Natural killer cell (primary cell): ENCODE data around the gene PANK2. TPM values are rescaled to one million over a fixed set of nuclear protein-coding genes. Genes with fewer than 3 reads are reported as not detected.

Source experiments
- ATAC-seq, 3 donors: fragments of 150-1000 bp in 2 of 3; fragments of 200-7000 bp in 1 of 3; cut with Tn5 transposase; 1 replicate in 1 of 3; 2 replicates in 2 of 3; pipeline ENCODE4 v1.10.0; 2021; ENCODE audit warnings: mild to moderate bottlenecking in 2 of 3, moderate library complexity in 2 of 3
- DNase-seq, 2 donors: peaks; one replicate each; pipeline versions ENCODE4 v3.0.0 to v3.0.0-alpha.2; 2013 to 2021; ENCODE audit warnings: mixed read lengths in 1 of 2
- H3K27ac ChIP-seq: one replicate; pipeline ENCODE4 v1.5.1; 2013; ENCODE audit warnings: mild to moderate bottlenecking, low read length
- H3K27me3 ChIP-seq: one replicate; pipeline ENCODE4 v1.6.1; 2013; ENCODE audit warnings: low read length; ENCODE audit not compliant: control insufficient read depth, insufficient read depth
- H3K36me3 ChIP-seq: one replicate; pipeline ENCODE4 v1.6.1; 2013; ENCODE audit warnings: low read length; ENCODE audit not compliant: control insufficient read depth, insufficient read depth
- H3K4me1 ChIP-seq: one replicate; pipeline ENCODE4 v1.6.1; 2013; ENCODE audit warnings: low read length; ENCODE audit not compliant: control insufficient read depth, insufficient read depth
- H3K4me3 ChIP-seq: one replicate; pipeline ENCODE4 v1.5.1; 2013; ENCODE audit warnings: low read length
- H3K9me3 ChIP-seq: one replicate; pipeline ENCODE4 v1.6.1; 2013; ENCODE audit warnings: low read length; ENCODE audit not compliant: control insufficient read depth, insufficient read depth
- H3K27ac Mint-ChIP-seq, 2 donors: one replicate each; pipeline ENCODE4 v1.8.0; 2022; ENCODE audit warnings: mild to moderate bottlenecking in 2 of 2, mixed read lengths in 2 of 2, moderate library complexity in 1 of 2
- H3K27me3 Mint-ChIP-seq, 2 donors: one replicate each; pipeline ENCODE4 v1.8.0; 2022; ENCODE audit warnings: low read depth in 2 of 2, mixed read lengths in 2 of 2
- H3K36me3 Mint-ChIP-seq: one replicate; pipeline ENCODE4 v1.8.0; 2022; ENCODE audit warnings: mixed read lengths
- H3K4me1 Mint-ChIP-seq, 2 donors: one replicate each; pipeline ENCODE4 v1.8.0; 2022; ENCODE audit warnings: mixed read lengths in 2 of 2
- H3K4me3 Mint-ChIP-seq: one replicate; pipeline ENCODE4 v1.8.0; 2022; ENCODE audit warnings: mild to moderate bottlenecking, moderate library complexity, mixed read lengths
- H3K9me3 Mint-ChIP-seq, 2 donors: one replicate each; pipeline ENCODE4 v1.8.0; 2022; ENCODE audit warnings: mixed read lengths in 2 of 2
- WGBS: methylation state at CpG from one replicate; pipeline ENCODE4 v1.1.7; 2013; ENCODE audit warnings: missing lambda C conversion rate; ENCODE audit not compliant: insufficient coverage; 5-methylcytosine and 5-hydroxymethylcytosine counted together
- intact Hi-C: fragments of 100-400 bp; cut with micrococcal nuclease; formaldehyde crosslinking; loops from one replicate; pipeline ENCODE4 v1.14.2; 2022
- total RNA-seq, 4 donors: library from RNA; stranded (reverse); fragments of 120-200 nt in 1 of 4; gene quantifications; one replicate each; pipeline versions ENCODE4 v1.2.3 to v1.2.4, GENCODE V29; 2013 to 2022
- TF ChIP-seq, protein P1 (sequence below): fragments of 200-600 bp; IDR thresholded peaks from one replicate; pipeline ENCODE4 v1.8.0; 2022; ENCODE audit warnings: antibody characterized with exemption

PANK2 gene
- total RNA-seq, 3 donors from 2014 or later (not counting 1 experiment from before 2014, with no cell fraction given), result 50.5 to 74.3 (median 61.3) TPM

DNA sequence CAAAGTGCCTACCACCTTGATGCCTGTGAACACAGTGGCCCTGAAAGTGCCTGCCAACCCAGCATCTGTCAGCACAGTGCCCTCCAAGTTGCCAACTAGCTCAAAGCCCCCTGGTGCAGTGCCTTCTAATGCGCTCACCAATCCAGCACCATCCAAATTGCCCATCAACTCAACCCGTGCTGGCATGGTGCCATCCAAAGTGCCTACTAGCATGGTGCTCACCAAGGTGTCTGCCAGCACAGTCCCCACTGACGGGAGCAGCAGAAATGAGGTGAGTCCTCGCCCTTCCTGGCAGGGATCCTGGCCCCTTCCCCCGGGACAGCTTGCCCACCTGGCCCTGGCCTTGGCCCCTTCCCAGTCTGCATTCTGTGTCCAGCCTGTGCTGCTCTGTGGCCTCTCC lies 24.7 kb upstream of the PANK2 start:
- peaks cover 63% of the 10 kb centered on the region for H3K36me3 ChIP-seq
- intact Hi-C loops, result no loop called here
- DNase-seq (no peak), ATAC-seq (no peak)
- Mint-ChIP-seq H3K4me3 (no peak overlapping the region), H3K27ac (no peak overlapping the region), H3K27me3 (no peaks in the 10 kb centered on the region), H3K36me3 (no peaks in the 10 kb centered on the region), H3K9me3 (no peaks in the 10 kb centered on the region), H3K4me1 (peaks cover 0 to 4% of the 10 kb centered on the region in 2 donors)
- no peaks in the 10 kb centered on the region for H3K27me3 ChIP-seq
- H3K4me3 ChIP-seq, result no peak overlapping the region
- no peaks in the 10 kb centered on the region for H3K9me3 ChIP-seq
- WGBS, result 95% methylated on average over 5 of the region's 5 CpGs
- H3K27ac ChIP-seq, result no peak overlapping the region
- TF ChIP-seq, protein P1, sequence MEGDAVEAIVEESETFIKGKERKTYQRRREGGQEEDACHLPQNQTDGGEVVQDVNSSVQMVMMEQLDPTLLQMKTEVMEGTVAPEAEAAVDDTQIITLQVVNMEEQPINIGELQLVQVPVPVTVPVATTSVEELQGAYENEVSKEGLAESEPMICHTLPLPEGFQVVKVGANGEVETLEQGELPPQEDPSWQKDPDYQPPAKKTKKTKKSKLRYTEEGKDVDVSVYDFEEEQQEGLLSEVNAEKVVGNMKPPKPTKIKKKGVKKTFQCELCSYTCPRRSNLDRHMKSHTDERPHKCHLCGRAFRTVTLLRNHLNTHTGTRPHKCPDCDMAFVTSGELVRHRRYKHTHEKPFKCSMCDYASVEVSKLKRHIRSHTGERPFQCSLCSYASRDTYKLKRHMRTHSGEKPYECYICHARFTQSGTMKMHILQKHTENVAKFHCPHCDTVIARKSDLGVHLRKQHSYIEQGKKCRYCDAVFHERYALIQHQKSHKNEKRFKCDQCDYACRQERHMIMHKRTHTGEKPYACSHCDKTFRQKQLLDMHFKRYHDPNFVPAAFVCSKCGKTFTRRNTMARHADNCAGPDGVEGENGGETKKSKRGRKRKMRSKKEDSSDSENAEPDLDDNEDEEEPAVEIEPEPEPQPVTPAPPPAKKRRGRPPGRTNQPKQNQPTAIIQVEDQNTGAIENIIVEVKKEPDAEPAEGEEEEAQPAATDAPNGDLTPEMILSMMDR, result no peak
- no peaks in the 10 kb centered on the region for H3K4me1 ChIP-seq

DNA sequence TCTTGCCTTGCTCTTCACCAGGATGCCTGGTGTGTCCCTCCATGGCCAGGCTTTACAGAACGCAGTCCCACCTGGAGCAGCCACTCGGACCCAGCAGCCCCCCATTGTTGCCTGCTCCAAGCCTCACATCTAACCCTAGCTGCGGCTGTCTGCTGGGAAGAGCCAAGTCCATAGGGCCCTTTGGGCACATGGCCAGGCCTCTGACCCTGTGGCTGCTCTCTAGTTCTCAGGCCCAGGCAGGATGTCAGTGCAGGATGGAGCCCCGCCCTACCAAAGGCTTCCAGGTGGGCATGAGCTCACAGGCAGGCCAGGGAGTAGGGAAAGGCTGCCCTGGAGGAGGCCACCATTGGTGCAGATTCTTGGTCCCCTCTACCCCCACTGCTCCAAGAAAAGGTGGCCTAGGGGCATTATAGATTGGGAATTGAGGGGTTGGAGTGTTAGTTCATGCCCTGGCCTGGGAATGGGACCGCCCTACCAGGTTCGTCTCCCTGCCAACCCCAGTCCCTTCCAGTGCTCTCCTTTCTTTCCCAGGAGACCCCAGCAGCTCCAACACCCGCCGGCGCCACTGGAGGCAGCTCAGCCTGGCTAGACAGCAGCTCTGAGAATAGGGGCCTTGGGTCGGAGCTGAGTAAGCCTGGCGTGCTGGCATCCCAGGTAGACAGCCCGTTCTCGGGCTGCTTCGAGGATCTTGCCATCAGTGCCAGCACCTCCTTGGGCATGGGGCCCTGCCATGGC lies 23.9 kb upstream of the PANK2 start:
- Mint-ChIP-seq H3K9me3 (no peaks in the 10 kb centered on the region), H3K36me3 (no peaks in the 10 kb centered on the region), H3K27me3 (no peaks in the 10 kb centered on the region), H3K27ac (no peak overlapping the region), H3K4me1 (peaks cover 0 to 4% of the 10 kb centered on the region in 2 donors), H3K4me3 (no peak overlapping the region)
- Histone ChIP-seq H3K4me3 (no peak overlapping the region), H3K9me3 (no peaks in the 10 kb centered on the region), H3K27me3 (no peaks in the 10 kb centered on the region), H3K36me3 (peaks cover 59% of the 10 kb centered on the region), H3K27ac (no peak overlapping the region), H3K4me1 (no peaks in the 10 kb centered on the region)
- TF ChIP-seq, protein P1, result no peak
- WGBS, result 98% methylated on average over 14 of the region's 14 CpGs
- intact Hi-C loops, result no loop called here
- DNase-seq (no peak), ATAC-seq (no peak)

DNA sequence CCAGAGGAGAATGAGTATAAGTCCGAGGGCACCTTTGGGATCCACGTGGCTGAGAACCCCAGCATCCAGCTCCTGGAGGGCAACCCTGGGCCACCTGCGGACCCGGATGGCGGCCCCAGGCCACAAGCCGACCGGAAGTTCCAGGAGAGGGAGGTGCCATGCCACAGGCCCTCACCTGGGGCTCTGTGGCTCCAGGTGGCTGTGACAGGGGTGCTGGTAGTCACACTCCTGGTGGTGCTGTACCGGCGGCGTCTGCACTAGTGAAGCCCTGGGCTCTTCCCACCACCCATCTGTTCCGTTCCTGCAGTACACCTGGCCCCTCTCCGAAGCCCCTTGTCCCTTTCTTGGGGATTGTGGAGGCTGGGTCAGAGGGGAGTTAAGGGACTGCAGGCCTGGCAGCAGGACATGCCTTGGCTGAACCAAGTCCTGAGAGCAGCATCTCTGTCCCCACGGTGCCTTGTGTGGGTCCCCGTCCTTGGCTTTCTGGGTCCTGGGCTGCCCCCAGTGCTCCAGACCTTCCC lies 23.2 kb upstream of the PANK2 start:
- no peaks in the 10 kb centered on the region for H3K27me3 Mint-ChIP-seq
- Histone ChIP-seq H3K4me3 (no peak overlapping the region), H3K36me3 (peaks cover 59% of the 10 kb centered on the region), H3K27ac (no peak overlapping the region), H3K4me1 (no peaks in the 10 kb centered on the region), H3K27me3 (no peaks in the 10 kb centered on the region), H3K9me3 (no peaks in the 10 kb centered on the region)
- ATAC-seq (no peak), DNase-seq (no peak)
- peaks cover 0 to 4% of the 10 kb centered on the region in 2 donors for H3K4me1 Mint-ChIP-seq
- TF ChIP-seq, protein P1, result no peak
- H3K36me3 Mint-ChIP-seq, result no peaks in the 10 kb centered on the region
- intact Hi-C loops, result no loop called here
- H3K4me3 Mint-ChIP-seq, result no peak overlapping the region
- WGBS, result 96% methylated on average over 14 of the region's 14 CpGs
- no peak overlapping the region for H3K27ac Mint-ChIP-seq
- H3K9me3 Mint-ChIP-seq, result no peaks in the 10 kb centered on the region
